Karpas-422 (cell line): Measurements from ENCODE around the gene PLEKHA5. TPM values are rescaled to one million over a fixed set of nuclear protein-coding genes. Genes with fewer than 3 reads are reported as not detected.

ENCODE experiments used
- DNase-seq: peaks from one replicate; pipeline ENCODE4 v3.0.0-alpha.2; 2015
- H2AFZ ChIP-seq: fragments of 200-600 bp; sonication (generic); 2 replicates; pipeline ENCODE4 v1.6.1; 2014; ENCODE audit warnings: antibody characterized with exemption, low read length, mixed read lengths
- H3K27ac ChIP-seq: fragments of 200-600 bp; sonication (generic); 2 replicates; pipeline ENCODE4 v1.5.1; 2014; ENCODE audit warnings: mild to moderate bottlenecking, low read length, moderate library complexity
- H3K27me3 ChIP-seq: fragments of 200-600 bp; sonication (generic); 2 replicates; pipeline ENCODE4 v1.6.1; 2014; ENCODE audit warnings: low read length, mixed read lengths
- H3K36me3 ChIP-seq: fragments of 200-600 bp; sonication (generic); 2 replicates; pipeline ENCODE4 v1.6.1; 2014; ENCODE audit warnings: low read length, mixed read lengths; ENCODE audit not compliant: insufficient read depth
- H3K4me1 ChIP-seq: fragments of 200-600 bp; sonication (generic); 2 replicates; pipeline ENCODE4 v1.6.1; 2014; ENCODE audit warnings: mild to moderate bottlenecking, low read length, mixed read lengths
- H3K4me2 ChIP-seq: fragments of 200-600 bp; sonication (generic); 2 replicates; pipeline ENCODE4 v1.6.1; 2014; ENCODE audit warnings: low read length, low read depth, mild to moderate bottlenecking; ENCODE audit not compliant: poor library complexity, severe bottlenecking
- H3K4me3 ChIP-seq: fragments of 200-600 bp; sonication (generic); 2 replicates; pipeline ENCODE4 v1.5.1; 2014; ENCODE audit warnings: mild to moderate bottlenecking, antibody characterized with exemption, low read length, mixed read lengths
- H3K79me2 ChIP-seq: fragments of 200-600 bp; sonication (generic); 2 replicates; pipeline ENCODE4 v1.6.1; 2014; ENCODE audit warnings: mild to moderate bottlenecking, low read length, mixed read lengths
- H3K9ac ChIP-seq: fragments of 200-600 bp; sonication (generic); 2 replicates; pipeline ENCODE4 v1.6.0; 2014; ENCODE audit warnings: low read length
- H3K9me2 ChIP-seq: fragments of 200-600 bp; sonication (generic), shearing (Covaris generic); replicated peaks from 2 replicates; pipeline ENCODE4 v1.6.0; 2014; ENCODE audit warnings: mild to moderate bottlenecking, low read length, moderate library complexity; ENCODE audit not compliant: insufficient read depth
- H3K9me3 ChIP-seq: fragments of 300-700, 200-600 bp; sonication (generic); 2 replicates; pipeline ENCODE4 v1.6.1; 2014; ENCODE audit warnings: low read length, mixed read lengths
- H4K20me1 ChIP-seq: fragments of 200-600 bp; sonication (generic); 2 replicates; pipeline ENCODE4 v1.6.1; 2014; ENCODE audit warnings: mild to moderate bottlenecking, antibody characterized with exemption, low read length, low read depth; ENCODE audit not compliant: insufficient read depth
- total RNA-seq: library from RNA; depleted of rRNA; stranded (reverse); fragments of >200 nt; shearing (Covaris generic); gene quantifications from 2 replicates; pipeline ENCODE4 v1.2.3, GENCODE V29; 2014; ENCODE audit warnings: low replicate concordance

The PLEKHA5 gene
- total RNA-seq, 1 experiment from 2014 or later = 189 TPM

DNA sequence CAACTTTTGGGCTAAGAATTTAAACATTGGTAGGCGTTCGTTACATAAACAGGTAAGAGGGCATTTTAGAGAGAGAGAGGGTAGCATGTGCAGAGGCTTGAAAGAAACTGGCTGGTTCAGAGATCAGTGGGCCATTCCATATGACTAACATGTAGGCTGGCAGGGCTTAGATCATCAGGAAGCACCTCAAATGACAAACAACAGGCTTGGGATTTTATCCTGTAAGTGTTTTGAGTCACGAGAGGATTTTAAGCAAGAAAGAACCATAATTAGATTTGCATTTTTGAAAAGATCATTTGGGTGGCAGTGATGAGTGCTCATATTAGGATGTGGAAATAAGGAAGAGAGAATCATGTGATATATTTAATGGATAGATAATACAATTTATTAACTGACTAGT lies 8.7 kb upstream of the PLEKHA5 start:
- Histone ChIP-seq H3K9me3 (no peaks in the 10 kb centered on the region), H3K4me1 (no peaks in the 10 kb centered on the region), H3K36me3 (no peaks in the 10 kb centered on the region), H3K9me2 (no peaks in the 10 kb centered on the region; the same call in 1 of the 2 replicates), H3K79me2 (no peaks in the 10 kb centered on the region), H3K9ac (no peak overlapping the region), H3K27me3 (no peaks in the 10 kb centered on the region), H3K4me2 (no peak overlapping the region), H2AFZ (no peak overlapping the region), H3K27ac (no peak overlapping the region), H3K4me3 (no peak overlapping the region), H4K20me1 (no peaks in the 10 kb centered on the region)
- DNase-seq = no peak

DNA sequence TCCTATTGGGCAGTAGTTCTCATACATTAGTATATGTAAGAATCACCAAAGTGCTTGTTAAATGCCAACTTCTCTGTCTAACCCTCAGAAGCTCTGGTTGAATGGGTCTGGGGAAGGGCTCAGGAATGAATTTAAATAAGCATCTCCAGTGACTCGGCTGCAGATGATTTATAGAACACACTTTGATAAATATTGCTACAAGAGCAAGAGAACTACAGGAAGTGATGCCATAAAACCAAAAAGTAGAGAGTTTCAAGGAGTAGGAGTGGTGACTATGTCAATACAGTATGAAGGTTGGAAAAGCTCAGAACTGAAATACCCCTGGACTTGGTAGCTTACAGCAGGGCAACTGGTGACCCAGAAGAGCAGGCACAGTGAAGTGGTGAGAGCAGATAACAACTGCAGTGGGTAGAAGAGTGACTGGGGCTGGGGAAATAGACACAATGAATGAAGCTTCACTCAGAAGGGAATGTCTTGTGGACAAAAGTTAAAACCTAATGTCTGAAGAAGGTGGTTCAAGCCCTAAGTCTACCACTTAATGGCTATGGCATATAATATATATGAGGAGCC lies 8.0 kb upstream of the PLEKHA5 start:
- Histone ChIP-seq H3K79me2 (no peaks in the 10 kb centered on the region), H3K4me1 (no peaks in the 10 kb centered on the region), H3K36me3 (no peaks in the 10 kb centered on the region), H3K27me3 (no peaks in the 10 kb centered on the region), H3K9me2 (no peaks in the 10 kb centered on the region; the same call in 1 of the 2 replicates), H3K9me3 (no peaks in the 10 kb centered on the region), H3K4me2 (no peak overlapping the region), H3K27ac (no peak overlapping the region), H4K20me1 (no peaks in the 10 kb centered on the region), H3K9ac (no peak overlapping the region), H3K4me3 (no peak overlapping the region), H2AFZ (no peak overlapping the region)
- DNase-seq = no peak

- H3K27ac ChIP-seq = no peak overlapping the region
- H3K4me2 ChIP-seq = no peak overlapping the region
- no peaks in the 10 kb centered on the region; the same call in 1 of the 2 replicates for H3K9me3 ChIP-seq
- H3K9ac ChIP-seq = no peak overlapping the region
- no peaks in the 10 kb centered on the region for H3K27me3 ChIP-seq
- H3K36me3 ChIP-seq = no peaks in the 10 kb centered on the region
- no peaks in the 10 kb centered on the region for H3K4me1 ChIP-seq
- no peaks in the 10 kb centered on the region for H4K20me1 ChIP-seq
- H2AFZ ChIP-seq = no peak overlapping the region
- no peak for DNase-seq
- H3K4me3 ChIP-seq = no peak overlapping the region
- H3K9me2 ChIP-seq = no peaks in the 10 kb centered on the region; the same call in 1 of the 2 replicates
- no peaks in the 10 kb centered on the region for H3K79me2 ChIP-seq
Observed at GRCh38 chr12:19125325-19125724, 4.2 kb upstream of the PLEKHA5 start.

DNA sequence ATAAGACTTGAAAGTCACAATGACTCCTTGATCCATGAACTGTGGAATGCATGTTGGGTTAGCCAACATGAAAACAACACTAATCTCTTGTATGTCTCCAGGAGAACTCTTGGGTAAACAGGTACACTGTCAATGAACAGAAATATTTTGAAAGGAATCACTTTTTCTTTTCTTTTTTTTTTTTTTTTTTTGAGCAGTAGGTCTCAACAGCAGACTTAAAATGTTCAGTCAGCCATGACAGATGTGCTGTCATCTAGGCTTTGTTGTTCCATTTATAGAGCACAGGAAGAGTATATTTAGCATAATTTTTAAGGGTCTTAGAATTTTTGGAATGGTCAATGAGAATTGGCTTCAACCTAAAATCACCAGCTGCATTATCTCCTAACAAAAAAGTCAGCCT lies 2.3 kb upstream of the PLEKHA5 start:
- no peaks in the 10 kb centered on the region for H3K79me2 ChIP-seq
- no peak overlapping the region for H3K4me2 ChIP-seq
- no peaks in the 10 kb centered on the region; the same call in 1 of the 2 replicates for H3K9me3 ChIP-seq
- H3K4me1 ChIP-seq = no peaks in the 10 kb centered on the region
- no peaks in the 10 kb centered on the region; the same call in 1 of the 2 replicates for H3K9me2 ChIP-seq
- H4K20me1 ChIP-seq = no peaks in the 10 kb centered on the region
- no peak overlapping the region for H3K9ac ChIP-seq
- no peak overlapping the region for H3K4me3 ChIP-seq
- no peak for DNase-seq
- H2AFZ ChIP-seq = no peak overlapping the region
- no peaks in the 10 kb centered on the region for H3K36me3 ChIP-seq
- no peaks in the 10 kb centered on the region for H3K27me3 ChIP-seq
- no peak overlapping the region for H3K27ac ChIP-seq

GRCh38 chr12:19128485-19128884 lies 1.0 kb upstream of the PLEKHA5 start:
- Histone ChIP-seq H3K4me3 (no peak overlapping the region), H3K4me1 (no peaks in the 10 kb centered on the region), H3K27me3 (no peaks in the 10 kb centered on the region), H3K36me3 (no peaks in the 10 kb centered on the region), H3K9me3 (no peaks in the 10 kb centered on the region; the same call in 1 of the 2 replicates), H3K27ac (no peak overlapping the region), H3K9me2 (no peaks in the 10 kb centered on the region; the same call in 1 of the 2 replicates), H4K20me1 (no peaks in the 10 kb centered on the region), H2AFZ (no peak overlapping the region), H3K4me2 (no peak overlapping the region), H3K79me2 (no peaks in the 10 kb centered on the region), H3K9ac (no peak overlapping the region)
- DNase-seq = no peak

DNA sequence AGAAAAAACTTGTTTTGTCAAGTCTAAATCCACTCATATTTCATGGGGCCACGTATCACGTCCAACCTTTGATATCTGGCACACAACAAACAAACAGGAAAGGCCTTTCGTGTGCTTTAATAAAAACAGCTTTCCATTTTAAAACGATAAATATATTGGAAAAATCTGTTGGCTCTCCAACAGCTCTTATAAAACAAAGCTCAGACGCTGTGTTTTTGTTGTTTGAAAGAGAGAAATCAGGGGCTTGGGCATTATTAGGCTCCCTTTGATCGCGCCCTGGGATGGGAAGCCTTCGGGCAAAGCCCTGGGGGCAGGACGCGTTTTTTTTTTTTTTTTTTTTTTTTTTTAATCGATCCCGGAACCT lies 429 bp upstream of the PLEKHA5 start:
- DNase-seq = no peak
- H3K79me2 ChIP-seq = no peaks in the 10 kb centered on the region
- H3K4me1 ChIP-seq = no peaks in the 10 kb centered on the region
- H3K9ac ChIP-seq = no peak overlapping the region
- no peak overlapping the region for H2AFZ ChIP-seq
- no peak overlapping the region for H3K4me2 ChIP-seq
- H3K27me3 ChIP-seq = no peaks in the 10 kb centered on the region
- H3K9me2 ChIP-seq = no peaks in the 10 kb centered on the region; the same call in 1 of the 2 replicates
- no peak overlapping the region for H3K4me3 ChIP-seq
- H3K27ac ChIP-seq = no peak overlapping the region
- H3K9me3 ChIP-seq = no peaks in the 10 kb centered on the region; the same call in 1 of the 2 replicates
- H4K20me1 ChIP-seq = no peaks in the 10 kb centered on the region
- no peaks in the 10 kb centered on the region for H3K36me3 ChIP-seq

- Histone ChIP-seq H3K4me1 (no peaks in the 10 kb centered on the region), H3K36me3 (no peaks in the 10 kb centered on the region), H3K9ac (no peak overlapping the region), H2AFZ (no peak overlapping the region), H3K27me3 (0 out of 2 replicates have a peak, but pooled peaks cover 2% of the 10 kb centered on the region), H3K4me3 (no peak overlapping the region), H3K9me2 (no peaks in the 10 kb centered on the region), H4K20me1 (no peaks in the 10 kb centered on the region), H3K79me2 (no peaks in the 10 kb centered on the region), H3K27ac (no peak overlapping the region), H3K4me2 (no peak overlapping the region), H3K9me3 (no peaks in the 10 kb centered on the region; the same call in 1 of the 2 replicates)
- DNase-seq = no peak
Observed at GRCh38 chr12:19130224-19131024, 891 bp downstream of the PLEKHA5 start.

- Histone ChIP-seq H3K9ac (no peak overlapping the region), H3K4me3 (no peak overlapping the region), H3K9me2 (no peaks in the 10 kb centered on the region), H4K20me1 (no peaks in the 10 kb centered on the region), H3K4me2 (no peak overlapping the region), H3K36me3 (no peaks in the 10 kb centered on the region), H3K4me1 (no peaks in the 10 kb centered on the region), H3K9me3 (no peaks in the 10 kb centered on the region; the same call in 1 of the 2 replicates), H3K27me3 (0 out of 2 replicates have a peak, but pooled peaks cover 2% of the 10 kb centered on the region), H3K27ac (no peak overlapping the region), H3K79me2 (no peaks in the 10 kb centered on the region), H2AFZ (no peak overlapping the region)
- DNase-seq = no peak
Observed at GRCh38 chr12:19131025-19131444, 1.5 kb downstream of the PLEKHA5 start.
